ENCODE results near the gene MRPL18. TPM values are rescaled to one million over a fixed set of nuclear protein-coding genes. Genes with fewer than 3 reads are reported as not detected.

Gene MRPL18
- total RNA-seq, 1 donor from 2014 or later, result 64.6 TPM

- Mint-ChIP-seq H3K9me3 (ENCODE audit: unreplicated experiment) (no peaks in the 10 kb centered on the region), H3K4me1 (ENCODE audit: low read depth, unreplicated experiment) (peaks cover 40% of the 10 kb centered on the region), H3K4me3 (ENCODE audit: unreplicated experiment) (peak within 1 kb of the TSS; percentile 89), H3K36me3 (ENCODE audit: low read depth, unreplicated experiment) (peaks cover 24% of the 10 kb centered on the region), H3K27ac (ENCODE audit: unreplicated experiment) (peak within 1 kb of the TSS; percentile 99), H3K27me3 (ENCODE audit: low read depth, unreplicated experiment) (no peaks in the 10 kb centered on the region)
- H4K20me1 ChIP-seq (ENCODE audit: insufficient read depth, low read length), result peaks cover 17% of the 10 kb centered on the region
- peaks cover 42% of the 10 kb centered on the region for H3K4me1 ChIP-seq (ENCODE audit: insufficient read depth, low read length)
- no peaks in the 10 kb centered on the region for H3K9me3 ChIP-seq (ENCODE audit: insufficient read depth, low read depth, low read length)
- H3K9ac ChIP-seq (ENCODE audit: low read length), result peak within 1 kb of the TSS; percentile 86
- no peaks in the 10 kb centered on the region for H3K27me3 ChIP-seq (ENCODE audit: insufficient read depth, low read length)
- H3K27ac ChIP-seq (ENCODE audit: low read depth, low read length), result peak within 1 kb of the TSS; percentile 91
- DNase-seq (ENCODE audit: low read depth) (peak; percentile 90), FAIRE-seq (no peak)
- peak within 1 kb of the TSS; percentile 87 for H3K4me3 ChIP-seq (ENCODE audit: insufficient read depth, low read depth, low read length)
- no peak for TF ChIP-seq CTCF (IDR thresholded peaks at IDR 0.05; ENCODE audit: insufficient read depth, low read depth, low read length)
- TF ChIP-seq EZH2 (IDR thresholded peaks at IDR 0.05; ENCODE audit: insufficient read depth, low read length), result no peak
- peaks cover 23% of the 10 kb centered on the region for H3K79me2 ChIP-seq (ENCODE audit: insufficient read depth, low read length)
- peak within 1 kb of the TSS; percentile 98 for H3K4me2 ChIP-seq (ENCODE audit: low read length)
- peak within 1 kb of the TSS; percentile 90 for H2AFZ ChIP-seq (ENCODE audit: low read depth, low read length)
- H3K36me3 ChIP-seq (ENCODE audit: insufficient read depth, low read length), result peaks cover 25% of the 10 kb centered on the region
Observed at GRCh38 chr6:159761873-159762680, 28.2 kb upstream of the MRPL18 start, which contains the start of gene ACAT2. Gene ACAT2 (plus strand): TSS chr6:159762045. CDS start chr6:159762088, 43 bp downstream.

GRCh38 chr6:159762681-159763293 is 27.5 kb upstream of the MRPL18 start:
- no peaks in the 10 kb centered on the region for H3K27me3 Mint-ChIP-seq (ENCODE audit: low read depth, unreplicated experiment)
- TF ChIP-seq CTCF (IDR thresholded peaks at IDR 0.05; ENCODE audit: insufficient read depth, low read depth, low read length) (no peak), EZH2 (IDR thresholded peaks at IDR 0.05; ENCODE audit: insufficient read depth, low read length) (no peak)
- H4K20me1 ChIP-seq (ENCODE audit: insufficient read depth, low read length), result peaks cover 18% of the 10 kb centered on the region
- peaks cover 30% of the 10 kb centered on the region for H3K36me3 ChIP-seq (ENCODE audit: insufficient read depth, low read length)
- H3K27ac Mint-ChIP-seq (ENCODE audit: unreplicated experiment), result peak overlapping the region; percentile 86
- peak overlapping the region; percentile 51 for H2AFZ ChIP-seq (ENCODE audit: low read depth, low read length)
- no peaks in the 10 kb centered on the region for H3K9me3 ChIP-seq (ENCODE audit: insufficient read depth, low read depth, low read length)
- no peak for DNase-seq (ENCODE audit: low read depth)
- peaks cover 29% of the 10 kb centered on the region for H3K36me3 Mint-ChIP-seq (ENCODE audit: low read depth, unreplicated experiment)
- H3K9me3 Mint-ChIP-seq (ENCODE audit: unreplicated experiment), result no peaks in the 10 kb centered on the region
- H3K4me2 ChIP-seq (ENCODE audit: low read length), result peak overlapping the region; percentile 98
- peaks cover 38% of the 10 kb centered on the region for H3K4me1 Mint-ChIP-seq (ENCODE audit: low read depth, unreplicated experiment)
- H3K4me3 ChIP-seq (ENCODE audit: insufficient read depth, low read depth, low read length), result peak overlapping the region; percentile 87
- H3K4me1 ChIP-seq (ENCODE audit: insufficient read depth, low read length), result peaks cover 41% of the 10 kb centered on the region
- FAIRE-seq, result no peak
- peaks cover 24% of the 10 kb centered on the region for H3K79me2 ChIP-seq (ENCODE audit: insufficient read depth, low read length)
- H3K27me3 ChIP-seq (ENCODE audit: insufficient read depth, low read length), result no peaks in the 10 kb centered on the region
- H3K9ac ChIP-seq (ENCODE audit: low read length), result peak overlapping the region; percentile 86
- peak overlapping the region; percentile 91 for H3K27ac ChIP-seq (ENCODE audit: low read depth, low read length)
- H3K4me3 Mint-ChIP-seq (ENCODE audit: unreplicated experiment), result peak overlapping the region; percentile 89

All from astrocyte (in vitro differentiated cells and primary cell).